ENCODE data around the gene NALCN. TPM values are rescaled to one million over a fixed set of nuclear protein-coding genes. Genes with fewer than 3 reads are reported as not detected.

The NALCN gene
- total RNA-seq, 1 experiment from 2014 or later = 0.07 TPM

GRCh38 chr13:101146101-101146898 lies 270.0 kb downstream of the NALCN start:
- no peaks in the 10 kb centered on the region for H3K27me3 ChIP-seq (ENCODE audit: control insufficient read depth, insufficient read depth, low read length)
- no peak for DNase-seq
- no peak overlapping the region for H3K4me3 ChIP-seq (ENCODE audit: insufficient read depth, low read depth, low read length)
- no peaks in the 10 kb centered on the region for H3K36me3 ChIP-seq (replicated peaks; ENCODE audit: control insufficient read depth, insufficient read depth, low read length)

GRCh38 chr13:101144808-101145419 lies 271.4 kb downstream of the NALCN start:
- Histone ChIP-seq H3K4me3 (ENCODE audit: insufficient read depth, low read depth, low read length) (no peak overlapping the region), H3K36me3 (replicated peaks; ENCODE audit: control insufficient read depth, insufficient read depth, low read length) (no peaks in the 10 kb centered on the region), H3K27me3 (ENCODE audit: control insufficient read depth, insufficient read depth, low read length) (no peaks in the 10 kb centered on the region)
- peak; percentile 29 for DNase-seq

- no peak for DNase-seq
- Histone ChIP-seq H3K27me3 (ENCODE audit: control insufficient read depth, insufficient read depth, low read length) (no peaks in the 10 kb centered on the region), H3K36me3 (replicated peaks; ENCODE audit: control insufficient read depth, insufficient read depth, low read length) (no peaks in the 10 kb centered on the region), H3K4me3 (ENCODE audit: insufficient read depth, low read depth, low read length) (no peak overlapping the region)
Observed at GRCh38 chr13:101140936-101141335, 275.4 kb downstream of the NALCN start.

- H3K27me3 ChIP-seq (ENCODE audit: control insufficient read depth, insufficient read depth, low read length) = no peaks in the 10 kb centered on the region
- H3K36me3 ChIP-seq (replicated peaks; ENCODE audit: control insufficient read depth, insufficient read depth, low read length) = no peaks in the 10 kb centered on the region
- no peak for DNase-seq
- no peak overlapping the region for H3K4me3 ChIP-seq (ENCODE audit: insufficient read depth, low read depth, low read length)
Observed at GRCh38 chr13:101140087-101140770, 276.1 kb downstream of the NALCN start.

DNA sequence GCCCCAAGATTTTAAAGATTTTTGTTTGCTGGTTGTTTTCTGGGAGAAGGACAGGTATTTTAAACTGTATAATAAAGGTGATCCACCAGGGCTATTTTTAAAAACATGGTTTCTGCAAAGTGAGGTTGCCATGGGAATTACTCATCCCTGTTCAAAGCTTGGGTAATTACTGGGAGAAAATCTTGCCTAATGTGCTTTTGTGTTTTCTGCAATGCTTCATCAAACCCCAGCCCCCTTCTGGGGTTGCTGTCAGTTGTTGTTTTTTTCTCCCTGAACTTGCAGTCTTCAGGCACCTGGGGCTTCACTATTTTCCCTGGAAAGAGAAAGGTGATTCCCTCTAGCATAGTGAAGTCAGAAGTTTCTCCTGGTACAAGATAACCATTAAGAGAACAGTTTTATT lies 277.2 kb downstream of the NALCN start:
- Histone ChIP-seq H3K4me3 (ENCODE audit: insufficient read depth, low read depth, low read length) (no peak overlapping the region), H3K27me3 (ENCODE audit: control insufficient read depth, insufficient read depth, low read length) (no peaks in the 10 kb centered on the region), H3K36me3 (replicated peaks; ENCODE audit: control insufficient read depth, insufficient read depth, low read length) (no peaks in the 10 kb centered on the region)
- peak; percentile 29 for DNase-seq

GRCh38 chr13:101127741-101128353 lies 288.5 kb downstream of the NALCN start:
- no peak overlapping the region for H3K4me3 ChIP-seq (ENCODE audit: insufficient read depth, low read depth, low read length)
- H3K36me3 ChIP-seq (replicated peaks; ENCODE audit: control insufficient read depth, insufficient read depth, low read length) = no peaks in the 10 kb centered on the region
- DNase-seq = peak; percentile 38
- no peaks in the 10 kb centered on the region for H3K27me3 ChIP-seq (ENCODE audit: control insufficient read depth, insufficient read depth, low read length)

GRCh38 chr13:101123028-101123427 lies 293.3 kb downstream of the NALCN start:
- Histone ChIP-seq H3K36me3 (replicated peaks; ENCODE audit: control insufficient read depth, insufficient read depth, low read length) (no peaks in the 10 kb centered on the region), H3K4me3 (ENCODE audit: insufficient read depth, low read depth, low read length) (no peak overlapping the region), H3K27me3 (ENCODE audit: control insufficient read depth, insufficient read depth, low read length) (no peaks in the 10 kb centered on the region)
- no peak for DNase-seq

DNA sequence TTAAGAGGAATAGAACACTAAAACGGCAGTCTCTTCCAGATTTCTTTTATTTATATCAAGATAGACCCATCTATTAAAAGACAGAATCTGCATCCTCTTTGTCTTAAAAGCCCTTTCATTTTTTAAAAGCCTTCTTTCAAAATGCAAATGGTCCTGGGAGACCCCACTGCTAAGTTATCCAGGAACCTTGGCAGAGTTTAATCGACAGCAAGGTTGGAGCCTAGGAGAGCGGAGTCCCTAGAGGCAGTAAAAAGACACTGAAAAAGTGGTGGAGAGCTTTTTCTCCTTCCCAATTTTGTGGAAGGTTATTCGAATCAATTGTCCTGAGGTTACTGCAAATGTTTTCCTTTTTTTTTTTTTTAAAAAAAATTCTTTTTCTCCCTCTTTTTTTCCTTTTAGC lies 294.7 kb downstream of the NALCN start:
- Histone ChIP-seq H3K4me3 (ENCODE audit: insufficient read depth, low read depth, low read length) (no peak overlapping the region), H3K27me3 (ENCODE audit: control insufficient read depth, insufficient read depth, low read length) (no peaks in the 10 kb centered on the region), H3K36me3 (replicated peaks; ENCODE audit: control insufficient read depth, insufficient read depth, low read length) (no peaks in the 10 kb centered on the region)
- no peak for DNase-seq

- Histone ChIP-seq H3K27me3 (ENCODE audit: control insufficient read depth, insufficient read depth, low read length) (no peaks in the 10 kb centered on the region), H3K4me3 (ENCODE audit: insufficient read depth, low read depth, low read length) (no peak overlapping the region), H3K36me3 (replicated peaks; ENCODE audit: control insufficient read depth, insufficient read depth, low read length) (no peaks in the 10 kb centered on the region)
- DNase-seq = no peak
Observed at GRCh38 chr13:101120007-101120406, 296.3 kb downstream of the NALCN start.

- no peaks in the 10 kb centered on the region for H3K36me3 ChIP-seq (replicated peaks; ENCODE audit: control insufficient read depth, insufficient read depth, low read length)
- no peak overlapping the region for H3K4me3 ChIP-seq (ENCODE audit: insufficient read depth, low read depth, low read length)
- no peaks in the 10 kb centered on the region for H3K27me3 ChIP-seq (ENCODE audit: control insufficient read depth, insufficient read depth, low read length)
- DNase-seq = no peak
Observed at GRCh38 chr13:101116826-101117225, 299.5 kb downstream of the NALCN start.

- Histone ChIP-seq H3K4me3 (ENCODE audit: insufficient read depth, low read depth, low read length) (no peak overlapping the region), H3K36me3 (replicated peaks; ENCODE audit: control insufficient read depth, insufficient read depth, low read length) (no peaks in the 10 kb centered on the region), H3K27me3 (ENCODE audit: control insufficient read depth, insufficient read depth, low read length) (no peaks in the 10 kb centered on the region)
- DNase-seq = no peak
Observed at GRCh38 chr13:101116341-101116740, 300.0 kb downstream of the NALCN start.

DNA sequence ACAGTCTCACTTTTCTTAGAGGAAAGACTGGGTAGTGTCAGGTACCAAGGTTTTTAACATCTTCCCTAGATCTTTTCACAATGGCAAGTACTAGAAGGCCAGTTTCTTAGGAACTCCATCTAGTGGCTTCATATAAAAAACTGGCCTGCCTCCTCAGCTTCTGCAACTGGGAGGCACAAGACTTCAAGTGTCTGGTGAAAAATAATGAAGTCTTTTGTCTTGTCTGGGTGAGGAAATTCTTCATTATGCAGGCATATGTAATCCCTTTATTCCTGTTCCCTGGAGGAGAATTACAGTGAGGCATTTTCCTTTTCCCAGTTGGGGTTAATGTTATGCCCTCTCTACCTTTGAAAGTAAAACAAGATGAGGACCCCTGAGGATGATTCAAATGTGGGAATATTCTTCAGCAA lies 300.5 kb downstream of the NALCN start:
- DNase-seq = no peak
- Histone ChIP-seq H3K36me3 (replicated peaks; ENCODE audit: control insufficient read depth, insufficient read depth, low read length) (no peaks in the 10 kb centered on the region), H3K27me3 (ENCODE audit: control insufficient read depth, insufficient read depth, low read length) (no peaks in the 10 kb centered on the region), H3K4me3 (ENCODE audit: insufficient read depth, low read depth, low read length) (no peak overlapping the region)

GRCh38 chr13:101111894-101112293 lies 304.4 kb downstream of the NALCN start:
- no peak overlapping the region for H3K4me3 ChIP-seq (ENCODE audit: insufficient read depth, low read depth, low read length)
- H3K36me3 ChIP-seq (replicated peaks; ENCODE audit: control insufficient read depth, insufficient read depth, low read length) = no peaks in the 10 kb centered on the region
- no peaks in the 10 kb centered on the region for H3K27me3 ChIP-seq (ENCODE audit: control insufficient read depth, insufficient read depth, low read length)
- DNase-seq = no peak

GRCh38 chr13:101109005-101109404 lies 307.3 kb downstream of the NALCN start:
- no peak for DNase-seq
- Histone ChIP-seq H3K4me3 (ENCODE audit: insufficient read depth, low read depth, low read length) (no peak overlapping the region), H3K27me3 (ENCODE audit: control insufficient read depth, insufficient read depth, low read length) (no peaks in the 10 kb centered on the region), H3K36me3 (replicated peaks; ENCODE audit: control insufficient read depth, insufficient read depth, low read length) (no peaks in the 10 kb centered on the region)

- Histone ChIP-seq H3K36me3 (replicated peaks; ENCODE audit: control insufficient read depth, insufficient read depth, low read length) (no peaks in the 10 kb centered on the region), H3K27me3 (ENCODE audit: control insufficient read depth, insufficient read depth, low read length) (no peaks in the 10 kb centered on the region), H3K4me3 (ENCODE audit: insufficient read depth, low read depth, low read length) (no peak overlapping the region)
- DNase-seq = no peak
Observed at GRCh38 chr13:101098873-101099272, 317.4 kb downstream of the NALCN start.
